Erythroblast (primary cell): ENCODE results near the gene ZMYM1.

Experiments used
- GATA1 ChIP-seq: IDR thresholded peaks from 2 replicates; pipeline ENCODE4 v1.6.1; 2011; ENCODE audit warnings: low read depth, mild to moderate bottlenecking, control low read depth, low read length, moderate library complexity
- POLR2A ChIP-seq: IDR thresholded peaks from 2 replicates; pipeline ENCODE4 v1.6.1; 2011; ENCODE audit warnings: mild to moderate bottlenecking, low read length

- TF ChIP-seq POLR2A (no peak), GATA1 (no peak)
Observed at GRCh38 chr1:35115459-35116383, 36.5 kb downstream of the ZMYM1 start.
